Activated CD4-positive, alpha-beta T cell treated with anti-CD3 and anti-CD28 coated beads, Interleukin-10, Interleukin-2, amounts not matched to agents 100 ng/mL and 50 ng/mL, durations not matched to agents 16 hours and 8 hours (primary cell): ENCODE data around the gene ELFN2.

Source experiments
- DNase-seq: peaks from one replicate; pipeline ENCODE4 v3.0.0-alpha.2; 2020

Gene ELFN2

GRCh38 chr22:37379722-37380121 is 47.6 kb downstream of the ELFN2 start:
- DNase-seq, result no peak

- DNase-seq, result no peak
Observed at GRCh38 chr22:37379085-37379484, 48.2 kb downstream of the ELFN2 start.

DNA sequence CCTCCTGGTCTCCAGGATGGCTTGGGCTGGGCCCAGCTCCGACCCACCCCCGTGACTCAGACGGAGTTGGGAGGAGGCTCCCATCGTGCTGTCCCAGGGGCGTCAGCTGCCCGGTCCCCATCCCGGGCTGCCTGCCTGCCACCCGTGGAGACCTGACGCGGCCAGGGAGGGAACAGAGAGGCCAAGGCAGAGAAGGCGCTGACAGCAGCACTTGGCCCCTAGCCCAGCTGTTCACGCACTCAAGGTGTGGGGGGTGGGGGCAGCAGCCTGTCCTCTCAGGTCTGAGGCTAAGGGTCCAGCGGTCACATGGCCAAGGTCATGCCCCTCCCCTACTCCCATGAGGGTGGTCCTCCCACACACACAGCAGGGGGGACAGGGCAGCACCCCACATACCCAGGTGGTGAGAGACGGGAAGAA is 48.6 kb downstream of the ELFN2 start:
- DNase-seq, result no peak

GRCh38 chr22:37377927-37378326 is 49.4 kb downstream of the ELFN2 start:
- no peak for DNase-seq

GRCh38 chr22:37377138-37377537 is 50.1 kb downstream of the ELFN2 start:
- DNase-seq, result no peak

GRCh38 chr22:37376643-37377042 is 50.6 kb downstream of the ELFN2 start:
- DNase-seq, result no peak

GRCh38 chr22:37375801-37376200 is 51.5 kb downstream of the ELFN2 start:
- DNase-seq, result no peak

- no peak for DNase-seq
Observed at GRCh38 chr22:37374571-37374970, 52.7 kb downstream of the ELFN2 start.

- no peak for DNase-seq
Observed at GRCh38 chr22:37373451-37373850, 53.8 kb downstream of the ELFN2 start.

GRCh38 chr22:37371911-37372310 is 55.4 kb downstream of the ELFN2 start:
- no peak for DNase-seq

DNA sequence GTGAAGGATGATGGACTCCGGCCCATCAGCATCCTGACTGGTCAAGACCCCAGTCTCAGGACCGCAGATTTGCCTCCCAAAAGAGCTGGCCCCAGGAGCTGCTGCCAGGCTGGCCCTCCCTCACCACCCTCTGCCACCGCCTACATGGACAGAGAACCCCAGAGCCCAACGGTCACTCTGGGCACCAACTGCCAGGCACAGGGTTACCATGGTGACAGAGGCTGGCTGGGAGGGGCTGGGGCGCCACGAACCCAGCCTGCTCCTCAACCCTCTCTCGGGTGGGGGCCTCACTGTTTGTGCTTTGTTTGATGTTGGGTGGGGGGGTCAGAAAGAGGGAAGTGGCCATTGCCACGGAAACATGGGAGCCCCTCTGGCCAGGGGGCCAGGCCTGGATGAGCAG is 55.8 kb downstream of the ELFN2 start:
- DNase-seq, result no peak

- no peak for DNase-seq
Observed at GRCh38 chr22:37370306-37370979, 56.8 kb downstream of the ELFN2 start.

DNA sequence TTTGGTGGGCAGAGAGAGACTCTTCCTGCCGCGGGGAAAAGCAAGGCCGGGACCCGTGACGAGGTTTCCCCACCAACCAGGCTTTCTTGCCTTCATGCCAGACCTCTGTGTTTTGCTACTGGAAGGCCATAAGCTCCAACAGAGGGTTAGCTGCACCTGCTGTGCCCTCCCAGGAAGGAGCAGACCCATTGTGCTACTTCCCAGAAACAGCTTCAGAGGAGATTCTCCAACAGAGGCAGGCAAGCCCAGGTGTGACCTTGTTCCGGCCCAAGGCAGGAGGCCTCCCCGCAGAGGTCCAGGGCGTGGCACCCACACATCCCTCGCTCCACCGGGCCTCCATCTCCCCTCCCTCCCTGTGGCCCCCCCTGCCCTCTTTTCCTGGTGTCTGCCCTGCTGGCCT is 57.8 kb downstream of the ELFN2 start:
- DNase-seq, result no peak

DNA sequence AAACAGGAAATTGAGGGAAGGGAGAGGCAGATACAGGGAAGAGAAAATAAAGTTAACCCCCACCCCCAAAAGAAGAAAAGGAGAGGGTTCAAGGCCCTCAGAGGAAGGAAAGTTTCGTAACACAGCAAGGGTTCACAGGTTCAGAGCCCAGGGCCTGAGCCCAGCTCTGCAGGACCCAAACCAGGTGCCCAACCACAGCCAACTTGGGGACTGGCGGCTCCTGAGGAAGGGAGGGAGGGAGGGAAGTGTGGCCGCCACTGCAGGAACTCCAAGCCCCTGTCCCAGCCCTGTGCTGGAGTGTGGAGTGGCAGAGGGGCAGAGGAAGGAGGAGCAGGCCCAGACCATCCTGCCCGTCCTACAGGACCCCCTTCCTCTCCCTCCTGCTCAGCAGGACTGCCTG is 59.2 kb downstream of the ELFN2 start:
- no peak for DNase-seq

DNA sequence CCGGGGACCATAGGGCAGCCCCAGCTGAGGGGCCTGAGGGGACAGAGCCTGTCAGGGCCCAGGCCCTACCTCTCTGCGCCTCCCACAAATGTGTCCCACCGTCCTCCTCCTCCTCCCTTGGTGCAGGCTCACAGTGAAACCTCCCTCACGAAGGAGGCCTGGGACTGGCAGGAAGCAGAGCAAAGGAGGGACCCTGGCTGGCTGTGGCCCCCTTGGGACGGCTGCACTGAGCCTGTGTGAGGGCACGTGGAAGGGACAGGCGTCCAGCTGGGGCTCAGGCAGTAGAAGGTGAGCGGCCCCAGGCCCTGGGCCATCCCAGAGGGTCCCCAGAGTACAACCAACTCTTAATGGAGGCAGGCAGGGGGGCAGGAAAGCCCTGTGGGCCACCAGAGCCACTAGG is 60.7 kb downstream of the ELFN2 start:
- DNase-seq, result no peak

DNA sequence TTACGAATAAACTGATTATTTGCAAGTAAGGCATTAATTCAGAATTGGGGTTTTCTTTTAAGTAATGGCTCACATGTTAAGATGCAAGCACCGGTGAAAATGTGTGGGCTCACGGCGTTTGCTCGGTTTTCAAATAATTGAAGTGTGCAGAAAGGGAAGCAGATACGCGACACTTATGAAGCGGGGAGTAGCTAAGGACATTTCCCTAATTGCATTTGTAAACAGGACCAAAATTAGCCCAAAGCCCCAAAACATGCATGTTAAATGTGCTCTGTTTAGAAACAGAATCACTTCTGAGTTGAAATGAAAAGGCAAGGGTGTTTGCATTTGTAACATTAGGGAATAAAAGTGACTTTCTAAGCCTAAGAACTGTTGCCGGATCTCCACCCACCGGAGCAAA is 61.3 kb downstream of the ELFN2 start:
- no peak for DNase-seq

DNA sequence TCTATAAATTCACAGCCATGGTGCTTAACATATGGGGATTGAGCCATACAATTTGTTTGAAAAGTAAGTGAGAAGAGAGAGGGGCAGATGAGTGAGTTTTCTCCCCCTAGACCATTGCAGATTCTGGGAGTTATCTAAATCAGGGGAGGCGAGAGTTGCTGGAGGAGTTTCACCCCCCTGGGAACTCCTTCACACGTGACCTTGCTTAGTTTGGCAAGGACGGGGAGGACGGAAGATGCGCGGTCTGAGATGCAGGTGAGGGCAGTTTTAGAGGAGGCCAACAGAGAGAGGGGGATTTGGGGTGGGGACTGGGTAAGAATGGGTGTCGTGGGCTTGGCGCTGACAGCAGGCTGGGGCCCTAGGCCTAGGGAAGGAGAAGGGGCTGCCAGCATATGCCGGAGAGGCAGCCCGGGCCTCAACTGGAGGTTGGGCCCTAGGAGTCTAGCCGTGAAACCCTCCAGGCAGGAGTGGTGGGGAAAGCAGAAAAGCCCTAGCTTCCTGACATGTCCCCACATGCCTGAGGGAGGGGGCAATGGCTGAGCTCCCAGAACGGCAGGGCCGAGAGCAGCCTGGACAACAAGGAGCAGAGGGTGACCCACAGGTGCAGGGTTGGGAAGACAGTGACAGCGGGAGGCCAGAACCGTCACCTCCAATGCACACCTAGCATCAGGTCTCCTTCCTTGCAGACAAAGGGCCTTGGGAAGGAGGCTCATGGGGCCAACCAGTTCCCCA is 63.9 kb downstream of the ELFN2 start:
- no peak for DNase-seq

DNA sequence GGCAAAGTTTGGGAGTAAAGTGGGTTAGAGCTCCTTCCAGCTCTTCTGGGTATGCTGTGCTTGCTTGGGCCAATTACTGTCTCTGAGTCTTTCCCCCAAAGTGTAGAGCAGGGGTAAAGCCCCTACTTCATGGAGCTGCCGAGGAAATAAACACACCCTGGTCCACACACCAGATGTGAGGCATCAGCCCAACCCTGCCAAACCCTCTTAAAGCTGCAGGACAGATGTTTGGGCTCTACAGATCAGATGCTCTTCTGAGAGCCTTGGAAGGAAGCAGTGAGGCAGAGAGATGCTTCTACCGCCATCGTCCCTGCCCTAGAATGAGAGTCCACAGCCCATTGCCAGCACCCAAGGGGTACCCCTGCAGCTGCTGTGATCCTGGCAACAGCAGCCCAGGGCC is 64.7 kb downstream of the ELFN2 start:
- DNase-seq, result no peak

GRCh38 chr22:37358917-37359316 is 68.4 kb downstream of the ELFN2 start:
- no peak for DNase-seq

GRCh38 chr22:37358386-37358785 is 68.9 kb downstream of the ELFN2 start:
- no peak for DNase-seq

DNA sequence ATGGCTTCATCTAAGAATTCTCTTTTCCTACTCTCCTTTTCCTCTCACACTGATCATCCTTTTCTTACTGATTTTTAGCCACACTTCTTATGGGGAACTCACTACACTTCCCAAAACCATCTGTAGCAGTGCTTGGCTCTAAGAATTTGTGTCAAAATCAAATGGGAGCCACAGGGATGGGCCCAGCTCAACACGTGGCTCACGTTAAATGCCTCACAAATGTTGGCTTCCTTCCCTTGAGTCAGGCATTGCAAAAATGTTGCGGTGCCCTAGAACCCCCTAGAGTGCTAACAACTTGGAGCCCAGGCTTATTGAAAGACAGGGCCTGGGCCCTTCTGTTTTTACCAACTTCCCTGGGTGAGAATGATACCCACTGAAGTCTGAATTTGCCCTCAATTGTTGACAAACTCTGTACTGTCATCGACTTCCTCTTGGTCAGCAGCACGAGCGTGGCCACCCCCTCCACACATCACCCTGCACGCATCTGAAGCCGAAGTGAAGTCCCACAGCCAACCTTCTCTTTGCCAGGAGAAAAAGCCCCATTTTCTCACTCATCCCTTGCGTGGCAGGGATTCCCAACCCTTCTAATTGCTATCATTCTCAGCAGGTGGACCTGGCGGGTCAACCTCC is 69.7 kb downstream of the ELFN2 start:
- DNase-seq, result no peak

- no peak for DNase-seq
Observed at GRCh38 chr22:37356922-37357321, 70.4 kb downstream of the ELFN2 start.

DNA sequence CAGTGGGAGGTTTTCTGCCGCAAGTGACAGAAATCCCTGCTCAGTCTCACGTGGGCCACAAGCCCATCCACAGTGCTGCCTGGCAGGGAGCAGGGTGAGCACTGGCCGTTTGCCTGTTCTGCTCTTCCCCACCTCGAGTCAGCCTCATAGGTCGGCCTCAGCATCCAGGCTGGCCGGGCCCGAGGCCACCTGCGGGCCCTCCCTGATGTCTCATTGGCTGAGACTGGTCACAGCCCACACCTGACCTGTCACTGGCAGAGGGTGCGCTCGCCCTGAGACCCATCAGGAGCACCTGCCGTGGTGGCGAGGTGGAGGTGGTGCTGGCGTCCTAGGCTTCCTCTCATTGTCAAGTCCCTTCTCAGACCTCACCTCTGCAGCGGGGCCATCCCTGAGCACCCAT is 72.1 kb downstream of the ELFN2 start:
- DNase-seq, result no peak

- no peak for DNase-seq
Observed at GRCh38 chr22:37354670-37355069, 72.6 kb downstream of the ELFN2 start.
